ENCODE data around the gene SMIM38.

The SMIM38 gene

GRCh38 chr11:69189059-69189458 is 33.3 kb downstream of the SMIM38 start:
- DNase-seq, result no peak

GRCh38 chr11:69190796-69191536 is 35.2 kb downstream of the SMIM38 start:
- no peak for DNase-seq

- no peak for DNase-seq
Observed at GRCh38 chr11:69192301-69192721, 36.6 kb downstream of the SMIM38 start.

GRCh38 chr11:69193151-69193550 is 37.4 kb downstream of the SMIM38 start:
- DNase-seq, result no peak

- no peak for DNase-seq
Observed at GRCh38 chr11:69193629-69194028, 37.9 kb downstream of the SMIM38 start.

DNA sequence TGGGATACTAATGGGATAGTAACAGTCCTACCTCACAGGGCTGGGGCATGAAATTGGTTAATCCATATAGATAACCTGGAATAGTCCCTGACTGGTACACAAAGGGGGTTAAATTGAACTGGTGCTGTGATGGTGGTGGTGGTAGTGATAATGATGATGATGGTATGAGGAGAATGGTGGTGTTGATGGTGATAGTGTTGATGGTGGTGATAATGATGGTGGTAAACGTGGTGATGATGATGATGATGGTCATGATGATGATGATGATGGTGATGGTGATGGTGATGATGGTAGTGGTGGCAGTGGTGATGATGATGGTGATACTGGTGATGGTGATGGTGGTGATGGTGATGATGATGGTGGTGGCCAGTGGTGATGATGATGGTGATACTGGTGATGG is 38.7 kb downstream of the SMIM38 start:
- DNase-seq, result no peak

DNA sequence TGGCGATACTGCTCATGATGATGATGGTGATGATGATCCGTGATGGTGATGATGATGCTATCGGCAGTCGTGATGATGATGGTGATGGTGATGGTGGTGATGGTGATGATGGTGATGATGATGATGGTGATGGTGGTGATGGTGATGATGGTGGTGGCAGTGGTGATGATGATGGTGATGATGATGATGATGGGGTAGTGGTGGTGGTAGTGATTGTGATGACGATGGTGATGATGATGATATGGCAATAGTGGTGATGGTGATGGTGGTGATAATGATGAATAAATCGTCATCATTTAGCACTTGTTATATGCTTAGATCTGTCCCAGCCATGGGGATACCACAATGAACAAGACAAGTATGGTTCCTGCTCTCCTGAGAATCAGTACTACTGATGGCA is 39.2 kb downstream of the SMIM38 start:
- no peak for DNase-seq

DNA sequence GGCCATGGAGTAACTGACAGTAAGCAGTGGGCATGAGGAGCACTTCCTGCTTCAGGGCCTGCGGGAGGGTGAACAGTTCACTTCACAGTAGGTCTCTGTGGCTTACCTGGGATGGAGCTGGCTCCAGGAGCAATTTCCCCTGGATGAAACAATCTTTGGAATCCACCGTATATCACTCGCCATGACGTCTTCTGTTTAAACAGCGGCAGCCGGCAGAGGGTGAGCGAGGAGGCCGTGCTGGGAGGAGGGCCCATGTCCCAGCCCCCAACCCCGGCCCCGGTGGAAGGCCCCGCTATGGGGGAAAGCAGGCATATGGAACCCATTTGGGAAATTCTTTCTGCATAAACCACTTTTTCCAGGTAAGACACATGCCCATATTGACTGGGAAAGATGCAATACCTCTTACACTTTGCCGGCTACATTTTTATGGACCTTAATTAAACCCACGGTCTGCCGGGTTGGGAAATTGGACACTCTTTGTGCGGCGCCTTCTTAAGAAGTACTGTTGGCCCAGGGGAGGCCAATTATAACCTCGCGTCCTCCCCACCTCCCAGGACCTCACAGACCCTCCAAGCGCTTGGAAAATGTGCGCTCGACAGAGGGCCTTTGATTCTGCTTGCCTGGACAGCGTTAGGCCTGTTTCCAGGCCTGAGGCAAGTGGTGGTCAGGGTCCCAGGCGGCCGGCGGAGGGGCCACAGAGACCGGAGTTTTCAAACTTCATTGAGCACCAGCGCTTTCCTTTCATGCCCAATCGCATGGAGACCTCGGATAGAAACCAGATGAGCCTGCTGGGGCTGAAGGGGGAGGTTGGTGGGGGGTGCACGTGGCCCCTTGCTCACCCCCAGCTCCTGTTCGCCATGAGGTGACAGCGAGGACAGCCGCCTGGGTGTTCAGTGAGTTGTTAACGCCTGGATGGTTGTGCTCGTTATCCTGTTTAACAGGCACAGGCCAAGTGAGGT is 40.4 kb downstream of the SMIM38 start:
- DNase-seq, result no peak

DNA sequence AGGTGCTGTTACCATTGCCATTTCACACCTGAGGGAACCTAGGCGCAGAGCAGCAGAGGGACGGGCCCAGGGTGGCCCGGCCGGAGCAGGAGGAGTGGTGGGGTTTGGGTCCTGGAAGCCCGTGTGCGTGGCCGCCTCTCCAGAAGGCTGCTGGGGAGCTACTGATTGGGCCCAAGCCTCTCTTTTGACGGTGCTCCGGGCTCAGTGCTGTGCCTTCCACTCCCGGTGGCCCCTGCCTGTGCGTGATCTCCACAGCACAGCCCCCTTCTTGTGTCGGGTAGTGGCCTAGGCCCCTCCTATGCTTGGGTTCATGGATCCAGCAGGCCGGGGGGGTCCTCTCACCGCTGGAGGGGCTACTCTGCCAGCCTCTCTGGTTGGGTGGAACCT is 41.0 kb downstream of the SMIM38 start:
- no peak for DNase-seq

- no peak for DNase-seq
Observed at GRCh38 chr11:69198891-69199582, 43.3 kb downstream of the SMIM38 start.

DNA sequence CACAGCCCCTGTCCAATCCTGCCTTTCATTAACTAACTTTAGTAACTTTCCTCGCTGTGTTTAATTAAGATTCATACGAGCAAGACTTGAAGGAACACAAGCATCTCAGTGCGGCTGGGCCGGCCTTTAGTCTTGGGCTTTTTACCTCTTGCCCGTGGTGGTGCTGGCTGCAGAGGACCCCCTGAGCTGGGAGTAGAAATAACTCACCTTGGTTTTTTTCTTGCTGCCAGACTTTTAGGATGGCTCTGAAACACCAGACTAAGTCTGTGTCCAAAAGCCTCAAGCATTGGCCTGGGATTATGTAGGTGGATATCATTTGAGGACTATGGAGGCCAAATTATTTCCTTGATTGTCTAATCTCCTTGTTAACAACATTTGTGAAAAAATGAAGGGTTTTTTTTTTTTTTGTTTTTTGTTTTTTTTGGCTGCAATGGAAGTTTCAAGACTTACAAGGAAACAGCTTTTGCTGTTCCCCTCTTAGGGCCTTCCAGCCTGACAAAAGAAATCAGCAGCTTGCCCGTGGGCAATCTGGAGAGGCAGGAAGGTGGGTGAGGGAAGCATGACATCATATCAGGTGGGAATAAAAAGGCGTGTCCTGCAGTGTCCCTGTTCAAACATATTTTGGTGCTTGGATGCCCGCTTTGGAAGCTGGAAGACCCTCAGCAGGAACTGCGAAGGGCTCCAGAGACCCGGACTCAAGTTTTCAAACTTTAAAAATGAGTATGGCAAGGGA is 44.0 kb downstream of the SMIM38 start:
- no peak for DNase-seq

GRCh38 chr11:69200331-69201065 is 44.8 kb downstream of the SMIM38 start:
- no peak for DNase-seq

- DNase-seq, result no peak
Observed at GRCh38 chr11:69201066-69201365, 45.3 kb downstream of the SMIM38 start.

DNA sequence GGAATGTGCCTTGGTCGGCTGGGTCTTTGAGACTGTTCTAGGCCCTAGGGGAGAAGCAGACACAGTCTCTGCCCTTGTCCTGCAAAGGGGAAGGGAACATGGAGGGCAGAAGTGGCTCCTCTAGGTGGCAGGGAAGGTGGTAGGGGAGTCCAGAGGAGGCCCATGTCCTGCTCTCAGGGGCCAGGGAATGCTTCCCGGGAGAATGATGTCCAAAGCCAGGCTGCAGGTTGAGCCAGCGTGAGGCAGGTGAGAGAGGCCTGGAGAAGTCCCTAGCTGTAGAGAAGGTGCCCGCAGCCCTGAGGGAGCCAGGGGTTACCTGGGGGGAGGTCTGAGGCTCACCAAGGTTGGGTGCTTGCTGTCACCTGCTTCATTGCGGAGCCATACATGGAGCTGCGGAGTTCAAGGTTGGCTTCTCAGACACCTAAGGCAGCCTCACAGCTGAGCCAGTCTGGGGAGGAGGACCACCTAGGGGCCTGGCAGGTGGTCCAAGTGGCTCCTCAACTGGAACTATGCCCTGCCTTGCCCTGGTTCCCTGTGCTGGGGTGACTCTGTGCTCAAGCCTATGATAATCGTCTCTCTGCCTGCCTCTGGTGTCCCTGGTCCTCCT is 46.1 kb downstream of the SMIM38 start:
- no peak for DNase-seq

GRCh38 chr11:69202511-69203221 is 46.9 kb downstream of the SMIM38 start:
- no peak for DNase-seq

DNA sequence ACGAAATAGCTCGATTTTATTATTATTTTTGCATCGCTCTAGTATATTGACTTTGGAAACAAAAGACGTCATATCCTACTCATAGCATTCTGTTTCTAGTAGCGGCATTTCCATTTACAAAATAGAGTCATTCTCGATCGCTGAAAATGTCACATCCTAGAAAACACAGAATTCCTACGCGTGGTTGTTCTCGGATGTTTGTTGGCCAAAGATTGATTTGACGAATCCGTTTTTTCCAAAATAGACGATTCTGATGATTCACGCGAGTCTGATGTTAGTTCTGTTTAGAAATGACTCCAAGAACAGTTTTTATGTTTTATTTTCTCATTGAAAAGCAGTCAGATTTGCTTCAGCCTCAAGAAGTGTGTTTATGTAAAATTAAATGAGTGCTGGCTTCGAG is 47.6 kb downstream of the SMIM38 start:
- no peak for DNase-seq

- DNase-seq, result no peak
Observed at GRCh38 chr11:69203901-69204245, 48.1 kb downstream of the SMIM38 start.

DNA sequence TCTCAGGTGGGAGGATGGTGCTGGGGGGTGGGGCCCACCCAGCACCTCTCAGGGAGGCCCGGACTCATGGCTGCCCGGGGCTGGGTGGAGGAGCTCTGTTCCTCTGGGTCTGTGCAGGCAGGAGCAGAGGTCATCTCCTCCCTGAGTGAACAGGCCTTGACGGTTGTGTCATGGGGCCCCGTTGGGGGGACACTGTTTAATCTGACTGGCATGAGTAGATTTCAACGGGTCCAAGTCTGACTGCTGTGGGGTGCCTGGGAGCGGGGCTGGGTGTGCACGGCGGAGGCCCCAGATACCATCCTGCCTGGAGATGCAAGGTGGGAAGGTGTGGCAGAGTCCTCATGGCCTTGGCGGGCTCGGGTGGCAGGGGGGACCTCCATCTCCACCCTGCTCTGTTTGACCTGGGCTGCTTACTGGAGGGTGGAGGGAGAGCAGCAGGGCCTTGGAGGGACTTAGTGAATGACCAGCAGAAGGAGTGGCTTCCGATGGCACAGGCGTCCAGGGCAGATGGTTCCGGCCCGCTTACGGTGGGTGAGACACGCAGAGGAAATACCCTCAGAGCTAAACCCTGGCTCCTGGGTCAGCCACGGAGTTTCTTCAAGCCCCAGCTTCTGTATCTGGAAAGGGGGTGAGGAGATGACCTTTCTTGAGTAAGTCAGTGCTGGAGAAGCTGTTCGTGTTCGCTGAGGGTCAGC is 48.7 kb downstream of the SMIM38 start:
- no peak for DNase-seq

- no peak for DNase-seq
Observed at GRCh38 chr11:69204941-69205742, 49.4 kb downstream of the SMIM38 start.
